Naive B cell (primary cell): ENCODE measurements around the gene TRAM2. TPM values are rescaled to one million over a fixed set of nuclear protein-coding genes. Genes with fewer than 3 reads are reported as not detected.

Source experiments
- ATAC-seq, 2 donors: fragments of 150-1000 bp; cut with Tn5 transposase; 2 replicates each; pipeline ENCODE4 v1.10.0; 2021; ENCODE audit warnings: low read depth in 2 of 2, mild to moderate bottlenecking in 2 of 2, moderate library complexity in 2 of 2
- DNase-seq: peaks from one replicate; pipeline ENCODE4 v3.0.0; 2022
- H3K27ac Mint-ChIP-seq, 6 donors: one replicate each; pipeline ENCODE4 v1.8.0; 2020 to 2022; ENCODE audit warnings: mild to moderate bottlenecking in 6 of 6, mixed read lengths in 6 of 6, moderate library complexity in 5 of 6, inconsistent platforms in 2 of 6
- H3K27me3 Mint-ChIP-seq, 3 donors: one replicate each; pipeline ENCODE4 v1.8.0; 2021 to 2022; ENCODE audit warnings: mixed read lengths in 3 of 3, mild to moderate bottlenecking in 1 of 3
- H3K36me3 Mint-ChIP-seq, 2 donors: one replicate each; pipeline ENCODE4 v1.8.0; 2020 to 2022; ENCODE audit warnings: mixed read lengths in 2 of 2, inconsistent platforms in 1 of 2, mild to moderate bottlenecking in 1 of 2
- H3K4me1 Mint-ChIP-seq, 3 donors: one replicate each; pipeline ENCODE4 v1.8.0; 2020 to 2022; ENCODE audit warnings: mixed read lengths in 3 of 3, inconsistent platforms in 1 of 3, mild to moderate bottlenecking in 1 of 3, moderate library complexity in 1 of 3
- H3K4me3 Mint-ChIP-seq, 8 donors: one replicate each; pipeline ENCODE4 v1.8.0; 2020 to 2022; ENCODE audit warnings: mild to moderate bottlenecking in 8 of 8, mixed read lengths in 8 of 8, moderate library complexity in 8 of 8, inconsistent platforms in 2 of 8
- H3K9me3 Mint-ChIP-seq, 7 donors: one replicate each; pipeline ENCODE4 v1.8.0; 2020 to 2022; ENCODE audit warnings: mixed read lengths in 7 of 7, mild to moderate bottlenecking in 5 of 7, inconsistent platforms in 2 of 7, moderate library complexity in 1 of 7
- polyA plus RNA-seq, 6 donors: library from polyadenylated mRNA; unstranded; fragments of 300-500 nt; fragmentation: Illumina TruSeq; gene quantifications; one replicate each; pipeline ENCODE4 v1.2.3, GENCODE V29; 2021; ENCODE audit warnings: low read depth in 6 of 6

The TRAM2 gene
- polyA plus RNA-seq, 6 donors from 2014 or later, result 1.4 to 3.9 (median 2.7) TPM

GRCh38 chr6:52587001-52587400 is 10.1 kb upstream of the TRAM2 start:
- no peak for DNase-seq
- ATAC-seq, result no peak
- no peaks in the 10 kb centered on the region for H3K27me3 Mint-ChIP-seq
- H3K4me1 Mint-ChIP-seq, result no peaks in the 10 kb centered on the region
- H3K27ac Mint-ChIP-seq, result no peak overlapping the region
- peaks cover 10 to 19% of the 10 kb centered on the region in 2 donors for H3K36me3 Mint-ChIP-seq
- H3K9me3 Mint-ChIP-seq, result no peaks in the 10 kb centered on the region
- H3K4me3 Mint-ChIP-seq, result no peak overlapping the region

GRCh38 chr6:52584203-52584602 is 7.3 kb upstream of the TRAM2 start:
- Mint-ChIP-seq H3K9me3 (no peaks in the 10 kb centered on the region), H3K4me1 (peaks cover 0 to 2% (median 0%) of the 10 kb centered on the region in 3 donors), H3K27ac (no peak overlapping the region), H3K27me3 (no peaks in the 10 kb centered on the region), H3K4me3 (no peak overlapping the region), H3K36me3 (peaks cover 10 to 26% of the 10 kb centered on the region in 2 donors)
- ATAC-seq (no peak), DNase-seq (no peak)

- H3K36me3 Mint-ChIP-seq, result peaks cover 10 to 19% of the 10 kb centered on the region in 2 donors
- ATAC-seq, result no peak
- no peak overlapping the region for H3K27ac Mint-ChIP-seq
- peaks cover 0 to 12% (median 0%) of the 10 kb centered on the region in 3 donors for H3K4me1 Mint-ChIP-seq
- no peaks in the 10 kb centered on the region for H3K9me3 Mint-ChIP-seq
- H3K4me3 Mint-ChIP-seq, result no peak overlapping the region
- no peaks in the 10 kb centered on the region for H3K27me3 Mint-ChIP-seq
- no peak for DNase-seq
Measured at GRCh38 chr6:52582996-52583395, 6.1 kb upstream of the TRAM2 start.

GRCh38 chr6:52582446-52582845 is 5.6 kb upstream of the TRAM2 start:
- H3K9me3 Mint-ChIP-seq, result no peaks in the 10 kb centered on the region
- peaks cover 10 to 19% of the 10 kb centered on the region in 2 donors for H3K36me3 Mint-ChIP-seq
- H3K4me3 Mint-ChIP-seq, result peak overlapping the region in 1 of 8 donors; percentile 73
- no peaks in the 10 kb centered on the region for H3K27me3 Mint-ChIP-seq
- peaks cover 0 to 16% (median 2%) of the 10 kb centered on the region in 3 donors for H3K4me1 Mint-ChIP-seq
- no peak for ATAC-seq
- no peak overlapping the region for H3K27ac Mint-ChIP-seq
- no peak for DNase-seq

GRCh38 chr6:52580905-52581304 is 4.0 kb upstream of the TRAM2 start:
- peaks cover 6 to 22% (median 7%) of the 10 kb centered on the region in 3 donors for H3K4me1 Mint-ChIP-seq
- H3K27me3 Mint-ChIP-seq, result no peaks in the 10 kb centered on the region
- no peak overlapping the region for H3K27ac Mint-ChIP-seq
- no peak for ATAC-seq
- H3K4me3 Mint-ChIP-seq, result no peak overlapping the region
- H3K36me3 Mint-ChIP-seq, result peaks cover 10 to 19% of the 10 kb centered on the region in 2 donors
- DNase-seq, result no peak
- no peaks in the 10 kb centered on the region for H3K9me3 Mint-ChIP-seq

- no peaks in the 10 kb centered on the region for H3K9me3 Mint-ChIP-seq
- ATAC-seq, result no peak
- H3K27ac Mint-ChIP-seq, result no peak overlapping the region
- H3K36me3 Mint-ChIP-seq, result peaks cover 10 to 19% of the 10 kb centered on the region in 2 donors
- no peak for DNase-seq
- no peaks in the 10 kb centered on the region for H3K27me3 Mint-ChIP-seq
- peaks cover 24 to 39% (median 24%) of the 10 kb centered on the region in 3 donors for H3K4me1 Mint-ChIP-seq
- peak overlapping the region in 5 of 8 donors; percentile 42 to 92 (median 76) for H3K4me3 Mint-ChIP-seq
Measured at GRCh38 chr6:52579006-52579660, 2.3 kb upstream of the TRAM2 start.

GRCh38 chr6:52577778-52578463 is 1.1 kb upstream of the TRAM2 start:
- DNase-seq, result no peak
- Mint-ChIP-seq H3K36me3 (peaks cover 10 to 19% of the 10 kb centered on the region in 2 donors), H3K27ac (peak overlapping the region in 4 of 6 donors; percentile 40 to 90 (median 64)), H3K4me1 (peaks cover 31 to 48% (median 32%) of the 10 kb centered on the region in 3 donors), H3K4me3 (peak overlapping the region; percentile 78 to 92 (median 86)), H3K27me3 (no peaks in the 10 kb centered on the region), H3K9me3 (no peaks in the 10 kb centered on the region)
- no peak for ATAC-seq

- Mint-ChIP-seq H3K27ac (peak overlapping the region; percentile 60 to 93 (median 85)), H3K4me3 (peak overlapping the region; percentile 80 to 93 (median 88)), H3K27me3 (no peaks in the 10 kb centered on the region), H3K36me3 (peaks cover 0 to 8% of the 10 kb centered on the region in 2 donors), H3K9me3 (no peaks in the 10 kb centered on the region), H3K4me1 (peaks cover 35 to 49% (median 38%) of the 10 kb centered on the region in 3 donors)
- ATAC-seq (peak; percentile 64), DNase-seq (no peak)
Measured at GRCh38 chr6:52576392-52577021, 353 bp downstream of the TRAM2 start.

GRCh38 chr6:52576054-52576391 is 837 bp downstream of the TRAM2 start:
- DNase-seq (no peak), ATAC-seq (no peak)
- H3K27ac Mint-ChIP-seq, result peak overlapping the region in 5 of 6 donors; percentile 13 to 88 (median 60)
- H3K36me3 Mint-ChIP-seq, result peaks cover 0 to 6% of the 10 kb centered on the region in 2 donors
- H3K4me1 Mint-ChIP-seq, result peaks cover 35 to 49% (median 43%) of the 10 kb centered on the region in 3 donors
- H3K9me3 Mint-ChIP-seq, result no peaks in the 10 kb centered on the region
- H3K27me3 Mint-ChIP-seq, result no peaks in the 10 kb centered on the region
- peak overlapping the region; percentile 80 to 93 (median 88) for H3K4me3 Mint-ChIP-seq

GRCh38 chr6:52575502-52575892 is 1.4 kb downstream of the TRAM2 start:
- Mint-ChIP-seq H3K27me3 (no peaks in the 10 kb centered on the region), H3K9me3 (no peaks in the 10 kb centered on the region), H3K4me3 (peak overlapping the region; percentile 80 to 93 (median 88)), H3K27ac (peak overlapping the region in 3 of 6 donors; percentile 13 to 60 (median 48)), H3K4me1 (peaks cover 35 to 49% (median 43%) of the 10 kb centered on the region in 3 donors), H3K36me3 (peaks cover 0 to 1% of the 10 kb centered on the region in 2 donors)
- DNase-seq (no peak), ATAC-seq (no peak)

GRCh38 chr6:52574709-52575501 is 2.0 kb downstream of the TRAM2 start:
- no peaks in the 10 kb centered on the region for H3K27me3 Mint-ChIP-seq
- peak; percentile 21 for DNase-seq
- H3K27ac Mint-ChIP-seq, result peak overlapping the region in 3 of 6 donors; percentile 4 to 60 (median 38)
- ATAC-seq, result peak; percentile 8 to 15
- H3K4me3 Mint-ChIP-seq, result peak overlapping the region; percentile 80 to 93 (median 87)
- H3K4me1 Mint-ChIP-seq, result peaks cover 35 to 49% (median 43%) of the 10 kb centered on the region in 3 donors
- H3K36me3 Mint-ChIP-seq, result no peaks in the 10 kb centered on the region
- no peaks in the 10 kb centered on the region for H3K9me3 Mint-ChIP-seq

GRCh38 chr6:52573295-52573694 is 3.6 kb downstream of the TRAM2 start:
- Mint-ChIP-seq H3K27me3 (no peaks in the 10 kb centered on the region), H3K9me3 (no peaks in the 10 kb centered on the region), H3K36me3 (no peaks in the 10 kb centered on the region), H3K4me1 (peaks cover 35 to 47% (median 39%) of the 10 kb centered on the region in 3 donors), H3K27ac (no peak overlapping the region), H3K4me3 (peak overlapping the region in 3 of 8 donors; percentile 41 to 87 (median 55))
- ATAC-seq (no peak), DNase-seq (no peak)

- Mint-ChIP-seq H3K9me3 (no peaks in the 10 kb centered on the region), H3K4me1 (peaks cover 34 to 52% (median 35%) of the 10 kb centered on the region in 3 donors), H3K36me3 (no peaks in the 10 kb centered on the region), H3K27ac (no peak overlapping the region), H3K27me3 (no peaks in the 10 kb centered on the region), H3K4me3 (no peak overlapping the region)
- ATAC-seq (no peak), DNase-seq (no peak)
Measured at GRCh38 chr6:52572536-52572935, 4.3 kb downstream of the TRAM2 start.
